GM19452 (cell line): ENCODE data around the gene ETV7.
"Not testable (repeated sequence)": the region's sequence is repeated elsewhere in the genome, so short reads cannot be mapped to it uniquely, and the experiment has no call there.

ENCODE experiments used
- ATAC-seq: cut with Tn5 transposase; IDR thresholded peaks from one replicate; pipeline ENCODE4 v1.9.1; 2021; ENCODE audit not compliant: unreplicated experiment

The ETV7 gene

DNA sequence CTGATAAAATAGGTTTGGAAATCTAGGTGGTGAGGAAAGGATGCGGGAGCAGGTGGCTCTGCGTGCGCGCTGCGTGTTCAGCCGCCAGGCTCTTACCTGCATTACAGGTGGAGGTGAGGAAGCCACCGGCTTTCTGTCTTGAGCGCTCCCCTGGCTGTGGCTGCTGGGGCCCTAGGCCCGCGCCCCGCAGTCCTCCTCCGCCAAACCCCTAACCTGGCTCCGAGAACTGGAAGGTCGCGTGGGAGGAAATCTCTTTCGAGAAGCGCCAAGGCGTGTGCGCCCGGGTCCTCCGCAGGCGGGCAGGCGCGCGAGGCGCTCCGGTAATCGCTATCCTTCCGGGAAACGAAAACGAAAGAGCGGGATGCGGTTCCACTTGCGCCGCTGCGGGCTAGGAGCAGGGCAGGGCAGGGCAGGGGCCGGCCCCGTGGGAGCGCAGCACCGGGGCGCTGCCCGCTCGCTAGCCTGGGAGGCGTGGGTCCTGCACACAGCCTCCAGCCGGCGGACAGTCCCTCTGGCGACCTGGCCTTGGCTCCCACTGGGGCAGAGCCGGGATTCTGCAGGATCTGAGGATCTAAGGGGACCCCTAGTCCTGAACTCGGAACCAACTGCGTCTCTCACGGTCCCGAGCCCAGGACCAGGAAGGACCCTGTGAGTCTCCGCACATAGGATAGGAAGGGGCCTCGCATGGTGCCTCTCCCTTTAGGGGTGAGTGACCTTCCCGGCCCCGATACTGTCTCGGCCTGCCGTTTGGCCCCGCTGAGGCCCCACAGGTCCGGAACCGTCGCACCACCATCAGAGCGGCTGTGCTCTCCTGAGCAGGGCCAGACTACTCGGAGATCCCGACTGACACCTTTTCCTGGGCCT, at the start of gene ETV7:
TSS of gene ETV7 (minus strand) at position 230 of the 864 bp plus-strand sequence. CDS start at position 102, 128 bp downstream.
- no peak for ATAC-seq

- ATAC-seq: no peak
These were observed 49.0 kb upstream of the ETV7 start for GRCh38 chr6:36436466-36436865.

DNA sequence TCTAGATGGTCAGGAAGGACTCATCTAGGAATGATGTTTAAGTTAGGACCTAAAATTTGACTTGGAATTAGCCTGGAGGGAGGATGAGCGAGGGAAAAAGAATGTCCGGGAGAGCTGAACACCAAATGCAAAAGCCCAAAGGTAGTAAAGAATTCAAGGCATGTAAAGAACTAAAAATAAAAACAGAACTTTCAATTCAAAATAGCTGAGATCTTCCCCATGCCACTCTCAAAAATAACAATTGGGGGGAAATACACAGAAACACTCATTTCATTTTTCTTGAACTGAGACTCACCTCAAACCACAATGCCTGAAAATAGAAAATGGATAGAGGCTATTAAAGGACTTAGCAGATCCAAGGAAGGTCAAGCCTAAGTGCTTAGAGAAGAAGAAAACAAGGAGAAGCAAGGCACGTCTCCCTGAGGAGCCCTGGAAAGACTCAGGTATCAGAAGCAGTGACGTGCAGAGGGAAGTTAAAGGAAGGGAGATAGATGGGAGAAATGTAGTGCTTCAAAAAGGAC, 44.7 kb upstream of the ETV7 start:
- ATAC-seq: no peak

DNA sequence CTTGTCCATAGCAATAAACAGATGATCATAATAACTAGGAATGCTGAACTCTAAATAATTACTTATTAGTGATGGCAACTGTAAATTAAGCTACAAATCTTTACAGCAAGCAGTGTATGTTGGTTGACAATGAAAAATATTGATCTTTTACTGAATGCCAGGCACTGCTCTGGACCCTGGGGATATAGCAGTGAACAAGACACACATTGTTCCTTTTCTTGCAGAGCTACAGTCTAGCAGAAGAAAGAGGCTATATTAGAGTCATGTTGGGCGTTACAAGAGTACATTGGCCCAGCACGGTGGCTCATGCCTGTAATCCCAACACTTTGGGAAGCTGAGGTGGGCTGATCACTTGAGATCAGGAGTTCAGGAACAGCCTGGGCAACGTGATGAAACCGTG, 43.7 kb upstream of the ETV7 start:
- ATAC-seq: no peak

GRCh38 chr6:36430351-36430750, 42.9 kb upstream of the ETV7 start:
- no peak for ATAC-seq

DNA sequence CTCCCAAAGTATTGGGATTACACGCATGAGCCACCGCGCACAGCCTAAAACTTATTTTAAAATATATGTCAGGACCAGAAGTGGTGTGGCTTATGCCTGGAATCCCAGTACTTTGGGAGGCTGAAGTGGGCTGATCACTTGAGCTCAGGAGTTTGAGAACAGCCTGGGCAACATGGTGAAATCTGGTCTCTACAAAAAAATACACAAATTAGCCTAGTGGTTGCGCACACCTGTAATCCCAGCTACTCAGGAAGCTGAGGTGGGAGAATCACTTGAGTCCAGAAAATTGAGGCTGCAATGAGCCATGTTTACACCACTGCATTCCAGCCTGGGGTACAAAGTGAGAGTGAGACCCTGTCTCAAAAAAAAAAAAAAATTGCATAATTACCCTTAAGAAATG, 41.4 kb upstream of the ETV7 start:
- ATAC-seq: no peak

- no peak for ATAC-seq
These were observed 39.2 kb upstream of the ETV7 start for GRCh38 chr6:36426622-36427021.

- peak; percentile 95 for ATAC-seq
These were observed 35.8 kb upstream of the ETV7 start for GRCh38 chr6:36423101-36423824.

GRCh38 chr6:36422714-36423100, 35.2 kb upstream of the ETV7 start:
- no peak for ATAC-seq

DNA sequence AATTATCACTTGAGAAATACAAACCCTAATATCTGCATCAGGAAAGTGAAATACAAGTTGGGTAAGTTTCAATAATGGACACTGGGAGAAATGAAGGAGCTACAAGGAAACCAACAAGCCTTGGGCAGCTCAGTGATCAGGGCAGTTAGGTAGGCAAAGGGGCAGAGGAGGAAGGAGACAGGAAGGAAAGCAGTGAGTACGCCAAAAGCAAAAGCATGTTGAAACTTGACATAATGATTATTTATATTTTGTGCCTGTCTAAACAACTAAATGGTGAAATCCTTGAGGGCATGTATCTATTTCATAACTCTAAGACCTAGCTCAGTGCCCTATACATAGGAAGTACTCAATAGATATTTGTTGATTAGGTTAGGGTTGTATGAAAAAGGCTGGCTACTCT, 31.8 kb upstream of the ETV7 start:
- no peak for ATAC-seq

- no peak for ATAC-seq
These were observed 31.1 kb upstream of the ETV7 start for GRCh38 chr6:36418558-36418957.

GRCh38 chr6:36414481-36414880, 27.0 kb upstream of the ETV7 start:
- no peak for ATAC-seq

GRCh38 chr6:36413489-36414480, 26.3 kb upstream of the ETV7 start:
- ATAC-seq: no peak

- not testable (repeated sequence) for ATAC-seq
These were observed 22.2 kb upstream of the ETV7 start for GRCh38 chr6:36409718-36410117.

DNA sequence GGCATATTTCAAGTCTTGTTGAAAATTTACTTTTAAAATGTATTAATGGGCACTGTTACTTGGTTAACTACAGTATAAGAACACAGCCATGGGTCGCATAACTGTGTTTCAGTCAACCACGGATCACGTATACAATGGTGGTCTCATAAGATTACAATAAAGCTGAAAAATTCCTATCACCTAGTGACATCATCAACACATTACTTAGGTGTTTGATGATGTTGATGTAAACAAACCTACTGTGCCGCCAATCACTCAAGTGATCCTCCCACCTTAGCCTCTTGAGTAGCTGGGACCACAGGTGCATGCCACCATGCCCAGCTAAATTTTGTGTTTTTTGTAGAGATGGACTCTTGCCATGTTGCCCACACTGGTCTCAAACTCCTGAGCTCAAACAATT, 16.7 kb upstream of the ETV7 start:
- ATAC-seq: no peak

DNA sequence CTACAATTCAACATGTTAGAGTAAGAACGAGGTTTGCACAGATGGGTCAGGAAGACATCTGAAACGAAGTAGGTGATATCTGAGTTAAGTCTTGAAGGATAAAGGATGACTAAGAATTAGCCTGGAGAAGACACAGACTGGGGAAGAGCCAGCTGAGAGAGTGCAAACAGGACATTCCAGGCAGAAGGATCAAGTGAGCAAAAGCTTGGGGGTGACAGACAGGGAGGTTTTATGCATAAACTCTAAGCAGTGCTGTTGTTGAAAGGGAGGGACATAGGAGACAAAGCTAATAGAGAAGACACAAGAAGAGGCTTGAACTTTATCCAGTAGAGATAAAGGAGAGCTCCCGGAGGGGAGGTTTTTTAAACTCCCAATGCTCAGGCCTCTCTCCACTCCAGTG, 15.0 kb upstream of the ETV7 start:
- no peak for ATAC-seq

DNA sequence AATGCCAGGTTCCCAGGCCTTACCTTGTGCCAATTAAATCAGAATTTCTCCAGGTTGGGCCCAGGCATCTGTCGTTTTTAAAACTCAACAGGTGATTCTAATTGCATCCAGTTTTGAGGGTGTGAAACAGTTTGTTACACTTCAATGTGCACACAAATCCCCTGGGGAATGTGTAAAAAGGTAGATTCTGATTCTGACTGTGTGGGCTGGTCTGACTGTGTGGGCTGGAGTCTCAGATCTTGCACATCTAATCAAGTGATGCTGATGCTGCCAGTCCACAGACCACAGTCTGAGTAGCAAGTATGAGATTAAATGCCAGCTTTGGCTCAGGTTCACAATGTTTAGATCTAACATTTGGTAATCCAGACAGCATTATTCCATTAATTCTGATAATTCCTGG, 12.5 kb upstream of the ETV7 start:
- ATAC-seq: no peak

DNA sequence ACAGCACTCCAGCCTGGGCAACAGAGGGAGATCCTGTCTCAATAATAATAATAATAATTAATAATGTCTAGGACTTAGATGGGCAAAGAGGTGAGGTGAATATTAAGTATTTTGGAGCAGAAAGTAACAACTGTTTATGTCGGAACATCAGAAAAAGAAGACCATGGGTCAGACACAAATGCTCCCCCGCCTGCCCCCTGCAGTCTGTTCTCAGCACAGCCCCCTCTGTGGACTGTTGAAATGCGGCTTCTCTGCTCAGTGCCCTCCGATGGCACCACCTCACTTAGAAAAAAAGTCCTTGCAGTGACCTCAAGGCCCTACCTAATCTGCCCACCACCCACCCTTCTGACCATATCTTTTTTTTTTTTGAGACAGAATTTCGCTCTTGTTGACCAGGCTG, 5.2 kb upstream of the ETV7 start:
- no peak for ATAC-seq

- ATAC-seq: no peak
These were observed 1.9 kb upstream of the ETV7 start for GRCh38 chr6:36389353-36389752.

- no peak for ATAC-seq
These were observed 702 bp downstream of the ETV7 start for GRCh38 chr6:36386495-36387439.
